Neural cell (in vitro differentiated cells): ENCODE data around the gene ERN2. TPM values are rescaled to one million over a fixed set of nuclear protein-coding genes. Genes with fewer than 3 reads are reported as not detected.

ENCODE experiments used
- H2AFZ ChIP-seq: fragments of 200-600, 300-800 bp; sonication (generic), shearing (Covaris generic); 2 replicates; pipeline ENCODE4 v1.6.0; 2014; ENCODE audit warnings: low read depth, mild to moderate bottlenecking, antibody characterized with exemption, low read length, moderate library complexity
- H3F3A ChIP-seq: fragments of 200-600 bp; shearing (Covaris generic); 2 replicates; pipeline ENCODE4 v1.6.1; 2016; ENCODE audit warnings: mild to moderate bottlenecking, moderate library complexity, mixed read lengths, antibody characterized with exemption, low read length; ENCODE audit not compliant: insufficient read depth, poor library complexity, severe bottlenecking
- H3K27ac ChIP-seq: fragments of 200-600, 300-800 bp; sonication (generic), shearing (Covaris generic); 2 replicates; pipeline ENCODE4 v1.5.1; 2014; ENCODE audit warnings: mild to moderate bottlenecking, low read length, moderate library complexity
- H3K27me3 ChIP-seq: fragments of 300-800, 200-600 bp; sonication (generic), shearing (Covaris generic); 2 replicates; pipeline ENCODE4 v1.6.0; 2014; ENCODE audit warnings: mild to moderate bottlenecking, low read depth, low read length, moderate library complexity; ENCODE audit not compliant: insufficient read depth
- H3K36me3 ChIP-seq: fragments of 300-800, 200-600 bp; sonication (generic), shearing (Covaris generic); 2 replicates; pipeline ENCODE4 v1.5.1; 2014; ENCODE audit warnings: mild to moderate bottlenecking, antibody characterized with exemption, low read length, moderate library complexity; ENCODE audit not compliant: insufficient read depth
- H3K4me2 ChIP-seq: fragments of 300-800, 200-600 bp; sonication (generic), shearing (Covaris generic); 2 replicates; pipeline ENCODE4 v1.6.0; 2014; ENCODE audit warnings: mild to moderate bottlenecking, low read length
- H3K4me3 ChIP-seq: fragments of 300-800, 200-600 bp; sonication (generic), shearing (Covaris generic); 2 replicates; pipeline ENCODE4 v1.5.1; 2014; ENCODE audit warnings: mild to moderate bottlenecking, low read length, moderate library complexity
- H3K79me2 ChIP-seq: fragments of 200-600 bp; shearing (Covaris generic); replicated peaks from 2 replicates; pipeline ENCODE4 v1.6.0; 2014; ENCODE audit warnings: mild to moderate bottlenecking, low read length, moderate library complexity; ENCODE audit not compliant: insufficient read depth
- H3K9ac ChIP-seq: fragments of 300-800, 200-600 bp; sonication (generic), shearing (Covaris generic); 2 replicates; pipeline ENCODE4 v1.6.1; 2016; ENCODE audit warnings: mild to moderate bottlenecking, low read length, mixed read lengths
- H3K9me2 ChIP-seq: fragments of 200-600 bp; shearing (Covaris generic); 2 replicates; pipeline ENCODE4 v1.6.1; 2016; ENCODE audit warnings: mild to moderate bottlenecking, low read length, mixed read lengths; ENCODE audit not compliant: insufficient read depth
- H3K9me3 ChIP-seq: fragments of 200-600, 300-800 bp; sonication (generic), shearing (Covaris generic); 2 replicates; pipeline ENCODE4 v1.6.1; 2016; ENCODE audit warnings: mild to moderate bottlenecking, mixed run types, low read length, moderate library complexity, mixed read lengths
- H4K20me1 ChIP-seq: fragments of 200-600 bp; shearing (Covaris generic); 2 replicates; pipeline ENCODE4 v1.6.1; 2016; ENCODE audit warnings: mild to moderate bottlenecking, mixed run types; ENCODE audit not compliant: insufficient read depth
- EP300 ChIP-seq: fragments of 450-650 bp; conservative IDR thresholded peaks from 2 replicates; pipeline ENCODE4 v1.6.1; 2014; ENCODE audit warnings: antibody characterized with exemption, mild to moderate bottlenecking, moderate library complexity; ENCODE audit not compliant: poor library complexity, severe bottlenecking
- EZH2 ChIP-seq: fragments of 200-600, 300-800 bp; shearing (Covaris generic), sonication (generic); IDR thresholded peaks from 2 replicates; pipeline ENCODE4 v1.6.1; 2014; ENCODE audit warnings: antibody characterized with exemption, low read length, borderline replicate concordance, mild to moderate bottlenecking; ENCODE audit not compliant: insufficient read depth, poor library complexity, severe bottlenecking
- MXI1 ChIP-seq: fragments of 450-650 bp; conservative IDR thresholded peaks from 2 replicates; pipeline ENCODE4 v1.6.1; 2014; ENCODE audit warnings: antibody characterized with exemption, mild to moderate bottlenecking; ENCODE audit not compliant: poor library complexity, severe bottlenecking
- POLR2AphosphoS5 ChIP-seq: IDR thresholded peaks from 2 replicates; pipeline ENCODE4 v1.6.1; 2012
- RAD21 ChIP-seq: fragments of 450-650 bp; conservative IDR thresholded peaks from 2 replicates; pipeline ENCODE4 v1.6.1; 2014; ENCODE audit warnings: antibody characterized with exemption, mild to moderate bottlenecking, moderate library complexity
- REST ChIP-seq: IDR thresholded peaks from 2 replicates; pipeline ENCODE4 v1.6.1; 2012; ENCODE audit warnings: borderline replicate concordance
- SMC3 ChIP-seq: fragments of 450-650 bp; conservative IDR thresholded peaks from 2 replicates; pipeline ENCODE4 v1.6.1; 2014; ENCODE audit warnings: antibody characterized with exemption, mild to moderate bottlenecking, moderate library complexity; ENCODE audit not compliant: poor library complexity
- TAF1 ChIP-seq: IDR thresholded peaks from 2 replicates; pipeline ENCODE4 v1.6.1; 2012; ENCODE audit warnings: low read depth
- polyA plus RNA-seq: library from polyadenylated mRNA; depleted of rRNA; stranded (reverse); fragments of >200 nt; gene quantifications from 2 replicates; pipeline ENCODE4 v1.2.3, GENCODE V29; 2014
- TF ChIP-seq, protein P1 (sequence below): fragments of 450-650 bp; IDR thresholded peaks from 2 replicates; pipeline ENCODE4 v1.5.1; 2014; ENCODE audit warnings: antibody characterized with exemption, mild to moderate bottlenecking, moderate library complexity; ENCODE audit not compliant: poor library complexity, severe bottlenecking

ERN2 gene
- polyA plus RNA-seq, 1 donor from 2014 or later, result not detected

GRCh38 chr16:23690771-23691482 lies 22.1 kb downstream of the ERN2 start:
- no peak overlapping the region for H2AFZ ChIP-seq
- no peak overlapping the region for H3K9ac ChIP-seq
- H4K20me1 ChIP-seq, result no peaks in the 10 kb centered on the region
- no peak overlapping the region for H3K27ac ChIP-seq
- TF ChIP-seq, protein P1, sequence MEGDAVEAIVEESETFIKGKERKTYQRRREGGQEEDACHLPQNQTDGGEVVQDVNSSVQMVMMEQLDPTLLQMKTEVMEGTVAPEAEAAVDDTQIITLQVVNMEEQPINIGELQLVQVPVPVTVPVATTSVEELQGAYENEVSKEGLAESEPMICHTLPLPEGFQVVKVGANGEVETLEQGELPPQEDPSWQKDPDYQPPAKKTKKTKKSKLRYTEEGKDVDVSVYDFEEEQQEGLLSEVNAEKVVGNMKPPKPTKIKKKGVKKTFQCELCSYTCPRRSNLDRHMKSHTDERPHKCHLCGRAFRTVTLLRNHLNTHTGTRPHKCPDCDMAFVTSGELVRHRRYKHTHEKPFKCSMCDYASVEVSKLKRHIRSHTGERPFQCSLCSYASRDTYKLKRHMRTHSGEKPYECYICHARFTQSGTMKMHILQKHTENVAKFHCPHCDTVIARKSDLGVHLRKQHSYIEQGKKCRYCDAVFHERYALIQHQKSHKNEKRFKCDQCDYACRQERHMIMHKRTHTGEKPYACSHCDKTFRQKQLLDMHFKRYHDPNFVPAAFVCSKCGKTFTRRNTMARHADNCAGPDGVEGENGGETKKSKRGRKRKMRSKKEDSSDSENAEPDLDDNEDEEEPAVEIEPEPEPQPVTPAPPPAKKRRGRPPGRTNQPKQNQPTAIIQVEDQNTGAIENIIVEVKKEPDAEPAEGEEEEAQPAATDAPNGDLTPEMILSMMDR, result no peak
- TF ChIP-seq REST (no peak), EZH2 (no peak), TAF1 (no peak), SMC3 (no peak), EP300 (no peak), RAD21 (no peak), MXI1 (no peak), POLR2AphosphoS5 (no peak)
- no peaks in the 10 kb centered on the region for H3F3A ChIP-seq
- no peaks in the 10 kb centered on the region for H3K9me3 ChIP-seq
- no peak overlapping the region for H3K4me2 ChIP-seq
- H3K9me2 ChIP-seq, result no peaks in the 10 kb centered on the region
- H3K27me3 ChIP-seq, result no peaks in the 10 kb centered on the region
- peaks cover 8% of the 10 kb centered on the region for H3K36me3 ChIP-seq
- no peak overlapping the region for H3K4me3 ChIP-seq
- H3K79me2 ChIP-seq, result no peaks in the 10 kb centered on the region

GRCh38 chr16:23689442-23690187 lies 23.4 kb downstream of the ERN2 start:
- H3K9me3 ChIP-seq, result no peaks in the 10 kb centered on the region
- peaks cover 8% of the 10 kb centered on the region for H3K36me3 ChIP-seq
- H4K20me1 ChIP-seq, result no peaks in the 10 kb centered on the region
- no peak overlapping the region for H2AFZ ChIP-seq
- H3K79me2 ChIP-seq, result no peaks in the 10 kb centered on the region
- H3K27ac ChIP-seq, result no peak overlapping the region
- H3K9ac ChIP-seq, result no peak overlapping the region
- H3K4me3 ChIP-seq, result no peak overlapping the region
- no peaks in the 10 kb centered on the region for H3K27me3 ChIP-seq
- H3K4me2 ChIP-seq, result no peak overlapping the region
- TF ChIP-seq REST (no peak), MXI1 (no peak), EZH2 (no peak), EP300 (no peak), TAF1 (no peak), RAD21 (no peak), SMC3 (no peak), POLR2AphosphoS5 (no peak)
- TF ChIP-seq, protein P1, result no peak
- no peaks in the 10 kb centered on the region for H3F3A ChIP-seq
- H3K9me2 ChIP-seq, result no peaks in the 10 kb centered on the region
